ENCODE data around the gene BAX.
"Not testable (repeated sequence)": the region's sequence is repeated elsewhere in the genome, so short reads cannot be mapped to it uniquely, and the experiment has no call there.

BAX gene

DNA sequence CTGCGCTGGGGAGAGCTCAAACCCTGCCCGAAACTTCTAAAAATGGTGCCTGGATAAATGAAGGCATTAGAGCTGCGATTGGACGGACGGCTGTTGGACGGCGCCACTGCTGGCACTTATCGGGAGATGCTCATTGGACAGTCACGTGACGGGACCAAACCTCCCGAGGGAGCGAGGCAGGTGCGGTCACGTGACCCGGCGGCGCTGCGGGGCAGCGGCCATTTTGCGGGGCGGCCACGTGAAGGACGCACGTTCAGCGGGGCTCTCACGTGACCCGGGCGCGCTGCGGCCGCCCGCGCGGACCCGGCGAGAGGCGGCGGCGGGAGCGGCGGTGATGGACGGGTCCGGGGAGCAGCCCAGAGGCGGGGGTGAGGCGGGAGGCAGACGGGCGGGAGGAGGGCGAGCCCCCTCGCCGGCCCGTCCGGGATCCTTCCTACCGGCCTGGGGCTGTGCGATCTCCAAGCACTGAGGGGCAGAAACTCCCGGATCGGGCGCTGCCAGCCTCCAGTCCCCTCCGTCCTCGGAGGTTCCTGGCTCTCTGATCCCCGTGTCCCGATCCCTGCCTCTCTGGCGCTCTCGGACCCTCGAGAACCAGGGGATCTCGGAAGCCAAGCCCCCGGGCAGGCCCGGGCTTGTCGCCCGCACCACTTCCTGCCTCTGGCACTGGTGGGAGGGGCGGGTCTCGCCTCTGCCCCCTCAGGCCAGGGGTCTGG lies at the start of gene BAX:
Gene BAX, plus strand, starts transcription at position 281 of the 713 bp plus-strand sequence. Its CDS starts 54 bp downstream, at position 335.
- DNase-seq (ENCODE audit: low spot score) = peak; percentile 94

DNA sequence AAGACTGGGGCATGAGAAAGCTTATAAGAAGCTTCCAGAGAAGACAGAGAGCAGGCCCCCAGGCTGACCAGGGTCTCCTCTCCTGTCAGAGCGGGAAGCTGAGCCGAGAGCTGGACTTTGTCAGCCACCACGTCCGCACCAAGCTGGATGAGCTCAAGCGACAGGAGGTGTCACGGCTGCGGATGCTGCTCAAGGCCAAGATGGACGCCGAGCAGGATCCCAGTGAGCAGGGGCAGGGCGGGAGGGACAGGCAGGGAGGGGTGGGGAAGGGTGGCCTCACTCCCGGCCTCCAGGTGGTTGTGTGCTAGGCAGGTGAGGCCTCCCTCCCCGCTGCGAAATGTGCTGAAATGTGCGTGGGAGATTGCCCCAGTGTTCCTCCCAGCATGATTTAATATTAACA lies 49.0 kb upstream of the BAX start:
- no peak for DNase-seq (ENCODE audit: low spot score)

- no peak for DNase-seq (ENCODE audit: low spot score)
These were observed 48.4 kb upstream of the BAX start for GRCh38 chr19:48906324-48906723.

DNA sequence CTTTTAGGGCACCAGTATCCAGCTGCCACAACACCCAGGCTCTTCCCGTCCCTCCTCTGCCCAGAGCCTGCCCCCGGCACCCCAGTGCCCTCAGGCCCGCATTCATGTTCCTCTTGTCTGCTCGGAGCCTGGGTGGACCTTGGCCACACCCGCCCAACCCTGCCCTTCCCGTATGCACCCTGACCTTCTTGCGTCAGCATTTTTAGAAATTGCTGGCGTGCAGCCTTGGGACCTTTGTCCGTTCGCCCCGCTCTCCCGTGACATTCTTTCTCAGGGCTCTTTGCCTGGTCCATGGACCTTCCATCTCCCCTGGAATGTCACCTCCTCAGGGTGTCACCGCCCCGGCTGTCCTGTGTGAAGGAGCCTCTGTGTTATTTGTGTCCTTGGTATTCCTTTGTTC lies 47.0 kb upstream of the BAX start:
- DNase-seq (ENCODE audit: low spot score) = no peak

DNA sequence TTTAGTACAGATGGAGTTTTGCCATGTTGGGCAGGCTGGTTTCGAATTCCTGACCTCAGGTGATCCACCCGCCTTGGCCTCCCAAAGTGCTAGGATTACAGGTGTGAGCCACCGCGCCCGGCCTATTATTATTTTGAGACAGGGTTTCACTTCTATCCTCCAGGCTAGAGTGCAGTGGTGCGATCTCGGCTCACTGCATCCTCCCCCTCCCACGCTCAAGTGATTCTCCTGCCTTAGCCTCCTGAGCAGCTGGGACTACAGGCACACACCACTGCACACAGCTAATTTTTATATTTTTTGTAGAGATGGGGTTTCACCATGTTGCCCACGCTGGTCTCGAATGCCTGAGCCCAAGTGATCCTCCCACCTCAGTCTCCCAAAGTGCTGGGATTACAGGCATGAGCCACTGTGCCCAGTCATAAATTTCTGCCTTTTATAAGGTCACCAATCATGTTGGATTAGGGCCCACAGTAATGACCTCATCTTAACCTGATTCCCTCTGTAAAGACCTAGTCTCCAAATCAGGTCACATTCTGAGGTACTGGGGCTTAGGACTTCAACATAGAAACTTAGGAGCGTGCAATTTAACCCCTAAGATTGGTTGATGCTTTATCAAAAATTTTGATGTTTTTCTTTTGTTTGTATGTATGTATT lies 45.1 kb upstream of the BAX start:
- not testable (repeated sequence) for DNase-seq (ENCODE audit: low spot score)

DNA sequence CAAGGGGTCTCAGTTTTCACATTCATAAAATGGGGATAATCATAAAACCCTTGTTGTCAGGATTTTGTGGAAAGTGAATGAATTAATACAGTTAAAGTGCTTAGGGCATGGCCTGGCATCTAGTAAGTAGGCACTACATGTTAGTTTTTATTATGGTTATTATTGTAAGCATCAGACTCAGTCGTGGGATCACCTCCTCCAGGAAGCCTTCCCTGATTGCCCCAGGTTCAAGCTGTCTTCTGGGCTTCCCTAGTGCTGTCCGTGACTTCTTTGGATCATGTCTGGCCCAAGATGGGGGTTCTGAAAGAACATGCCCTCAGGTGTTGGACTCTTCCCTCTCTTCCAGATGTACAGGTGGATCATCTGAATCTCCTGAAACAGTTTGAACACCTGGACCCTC lies 43.9 kb upstream of the BAX start:
- DNase-seq (ENCODE audit: low spot score) = no peak

- peak; percentile 35 for DNase-seq (ENCODE audit: low spot score)
These were observed 41.4 kb upstream of the BAX start for GRCh38 chr19:48913114-48913889.

DNA sequence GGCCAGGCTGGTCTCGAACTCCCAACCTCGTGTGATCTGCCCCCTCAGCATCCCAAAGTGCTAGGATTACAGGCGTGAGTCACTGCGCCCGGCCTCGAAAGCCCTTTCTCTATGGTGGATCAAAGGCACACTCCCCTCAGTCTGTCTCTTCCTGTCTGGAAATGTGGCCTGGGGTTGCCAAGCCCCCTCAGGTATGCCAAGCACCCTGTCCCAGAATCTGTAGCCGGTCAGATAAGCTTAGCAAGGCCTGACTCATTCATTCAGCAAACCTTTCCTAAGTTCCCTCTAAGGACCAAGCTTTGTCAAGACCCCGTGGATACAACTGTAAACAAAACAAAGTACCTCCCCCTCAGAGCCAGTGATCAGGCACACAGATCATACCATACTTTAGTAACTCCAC lies 40.5 kb upstream of the BAX start:
- no peak for DNase-seq (ENCODE audit: low spot score)

GRCh38 chr19:48915757-48916156 lies 38.9 kb upstream of the BAX start:
- DNase-seq (ENCODE audit: low spot score) = no peak

DNA sequence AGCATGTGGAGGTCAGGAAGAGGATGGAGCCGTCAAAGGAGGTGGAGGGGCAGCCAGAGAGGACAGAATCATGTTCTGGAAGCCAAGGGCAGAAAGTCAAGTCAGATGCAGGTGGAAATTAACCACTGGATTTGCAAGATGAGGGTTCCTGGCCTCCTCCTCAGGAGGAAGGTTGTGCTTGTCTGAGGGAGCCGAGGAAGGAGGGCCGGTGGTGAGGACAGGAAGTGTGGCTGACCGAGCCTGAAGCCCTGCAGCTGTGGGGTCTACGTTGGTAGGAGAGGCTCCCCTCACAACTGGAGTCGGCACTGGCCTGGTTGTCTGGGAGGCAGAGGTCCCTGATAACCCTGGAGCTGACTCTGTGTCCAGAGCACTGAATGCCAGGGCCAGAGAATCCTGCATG lies 36.6 kb upstream of the BAX start:
- no peak for DNase-seq (ENCODE audit: low spot score)

DNA sequence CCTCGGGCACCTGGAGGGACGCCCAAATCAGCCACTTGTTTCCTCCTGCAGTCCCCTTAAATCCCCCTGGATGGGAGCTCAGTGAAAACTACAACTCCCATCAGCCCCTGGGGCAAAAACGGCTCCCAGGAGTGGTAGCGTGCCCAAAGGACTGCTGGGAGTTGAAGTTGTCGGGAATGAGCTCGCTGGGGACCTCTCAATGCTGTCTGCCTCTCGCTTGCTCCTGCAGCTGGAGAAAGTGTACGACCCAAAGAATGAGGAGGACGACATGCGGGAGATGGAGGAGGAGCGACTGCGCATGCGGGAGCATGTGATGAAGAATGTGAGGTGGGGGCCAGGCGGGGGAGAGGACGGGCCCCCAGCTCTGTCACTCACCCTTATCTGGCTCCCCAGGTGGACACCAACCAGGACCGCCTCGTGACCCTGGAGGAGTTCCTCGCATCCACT lies 35.9 kb upstream of the BAX start:
- DNase-seq (ENCODE audit: low spot score) = no peak

- not testable (repeated sequence) for DNase-seq (ENCODE audit: low spot score)
These were observed 35.4 kb upstream of the BAX start for GRCh38 chr19:48919271-48919670.

- DNase-seq (ENCODE audit: low spot score) = no peak
These were observed 33.7 kb upstream of the BAX start for GRCh38 chr19:48920949-48921348.

DNA sequence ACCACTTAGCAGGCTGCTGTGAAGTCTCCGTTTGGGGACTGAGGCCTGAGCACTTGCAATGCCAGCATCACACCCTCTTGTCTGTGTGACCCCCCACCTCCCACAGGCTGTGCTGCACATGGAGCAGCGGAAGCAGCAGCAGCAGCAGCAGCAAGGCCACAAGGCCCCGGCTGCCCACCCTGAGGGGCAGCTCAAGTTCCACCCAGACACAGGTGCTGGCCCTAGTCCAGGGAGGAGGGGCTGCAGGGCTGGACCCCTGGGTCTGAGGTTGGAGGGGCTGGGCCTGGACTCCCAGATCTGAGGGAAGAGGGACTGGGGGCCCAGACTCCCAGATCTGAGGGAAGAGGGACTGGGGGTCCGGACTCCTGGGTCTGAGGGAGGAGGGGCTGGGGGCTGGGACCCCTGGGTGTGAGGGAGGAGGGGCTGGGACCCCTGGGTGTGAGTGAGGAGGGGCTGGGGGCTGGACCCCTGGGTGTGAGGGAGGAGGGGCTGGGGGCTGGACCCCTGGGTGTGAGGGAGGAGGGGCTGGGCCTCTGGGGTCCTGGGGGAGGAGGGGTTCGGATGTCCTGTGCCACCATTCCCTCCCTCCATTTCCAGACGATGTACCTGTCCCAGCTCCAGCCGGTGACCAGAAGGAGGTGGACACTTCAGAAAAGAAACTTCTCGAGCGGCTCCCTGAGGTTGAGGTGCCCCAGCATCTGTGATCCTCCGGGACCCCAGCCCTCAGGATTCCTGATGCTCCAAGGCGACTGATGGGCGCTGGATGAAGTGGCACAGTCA lies 32.8 kb upstream of the BAX start:
- no peak for DNase-seq (ENCODE audit: low spot score)

GRCh38 chr19:48922548-48923490 lies 31.9 kb upstream of the BAX start:
- no peak for DNase-seq (ENCODE audit: low spot score)

- DNase-seq (ENCODE audit: low spot score) = no peak
These were observed 29.3 kb upstream of the BAX start for GRCh38 chr19:48925240-48925843.

- not testable (repeated sequence) for DNase-seq (ENCODE audit: low spot score)
These were observed 28.8 kb upstream of the BAX start for GRCh38 chr19:48925890-48926289.

GRCh38 chr19:48926909-48927308 lies 27.8 kb upstream of the BAX start:
- peak; percentile 97 for DNase-seq (ENCODE audit: low spot score)

DNA sequence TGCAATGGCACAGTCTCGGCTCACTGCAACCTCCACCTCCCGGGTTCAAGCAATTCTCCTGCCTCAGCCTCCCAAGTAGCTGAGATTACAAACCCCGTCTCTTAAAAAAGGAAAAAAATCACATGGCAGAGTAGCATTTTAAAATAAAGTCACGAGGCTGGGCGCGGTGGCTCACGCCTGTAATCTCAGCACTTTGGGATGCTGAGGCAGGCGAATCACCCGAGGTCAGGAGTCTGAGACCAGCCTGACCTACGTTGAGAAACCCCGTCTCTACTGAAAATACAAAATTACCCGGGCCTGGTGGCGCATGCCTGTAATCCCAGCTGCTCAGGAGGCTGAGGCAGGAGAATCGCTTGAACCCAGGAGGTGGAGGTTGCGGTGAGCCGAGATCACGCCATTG lies 27.0 kb upstream of the BAX start:
- DNase-seq (ENCODE audit: low spot score) = not testable (repeated sequence)

- no peak for DNase-seq (ENCODE audit: low spot score)
These were observed 26.3 kb upstream of the BAX start for GRCh38 chr19:48928164-48929025.

Data from COLO829 (cell line).